ENCODE measurements around the gene FAM53A. TPM values are rescaled to one million over a fixed set of nuclear protein-coding genes. Genes with fewer than 3 reads are reported as not detected.

The FAM53A gene
- total and polyA plus RNA-seq, 2 of the 13 experiments (the other 11 are each of a cell fraction or from before 2014, with no cell fraction given), result 0.48 to 1.1 TPM

DNA sequence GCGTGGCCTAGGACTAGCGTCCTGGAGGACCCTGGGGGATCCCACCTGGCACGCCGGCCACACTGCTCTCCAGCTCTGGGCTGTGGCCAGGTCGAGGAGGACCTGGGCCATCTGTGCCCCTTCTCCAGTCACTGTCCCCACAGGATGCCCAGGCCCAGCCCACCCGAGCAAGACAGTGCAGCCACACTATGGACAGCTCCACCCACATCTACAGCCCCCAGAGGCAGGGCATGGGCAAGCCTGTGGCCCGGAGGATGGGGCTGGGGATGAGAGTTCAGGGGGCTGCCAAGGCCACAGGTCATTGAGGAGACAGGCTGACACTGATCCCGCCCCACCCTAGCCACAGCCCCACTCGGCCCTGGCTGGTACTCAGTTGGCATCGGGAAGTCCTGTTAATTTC is 30.3 kb downstream of the FAM53A start:
- FAIRE-seq, result no peak
- Histone ChIP-seq H3K27ac (ENCODE audit: extremely low read length, insufficient read depth, low read length) (no peak overlapping the region), H3K79me2 (ENCODE audit: insufficient read depth, low read length) (no peaks in the 10 kb centered on the region), H3K27me3 (ENCODE audit: control insufficient read depth in 1 of 2, insufficient read depth in 2 of 2, low read length in 2 of 2) (no peaks in the 10 kb centered on the region), H3K4me2 (ENCODE audit: low read depth, low read length) (no peak overlapping the region), H3K4me1 (ENCODE audit: insufficient read depth, low read length) (no peaks in the 10 kb centered on the region), H3K36me3 (replicated peaks in 1 of 2; ENCODE audit: control insufficient read depth in 1 of 2, insufficient read depth in 2 of 2, low read length in 2 of 2) (no peaks in the 10 kb centered on the region), H3K9me3 (ENCODE audit: low read length) (no peaks in the 10 kb centered on the region), H3K9ac (ENCODE audit: insufficient read depth, low read depth, low read length) (no peak overlapping the region), H3K4me3 (replicated peaks in 1 of 3; ENCODE audit: insufficient read depth in 1 of 3, low read depth in 2 of 3, low read length in 3 of 3) (no peak overlapping the region), H4K20me1 (ENCODE audit: insufficient read depth, low read length) (no peaks in the 10 kb centered on the region), H2AFZ (ENCODE audit: low read length) (no peak overlapping the region)
- POLR2A ChIA-PET, result no interaction called here
- CTCF ChIA-PET (ENCODE audit: low intra/inter-chr PET ratio, low total read pairs), result no interaction called here
- in situ Hi-C loops (cut with HindIII; ENCODE audit: extremely low pct_ligation_motif_present, low pct_unique_long_range_greater_than_20kb) (no loop called here), intact Hi-C loops (cut with micrococcal nuclease; ENCODE audit: unreplicated experiment) (no loop called here)
- DNase-seq (ENCODE audit: low spot score), result no peak
- BruUV-seq (replicated peaks), result no TSS peak
- WGBS (ENCODE audit: low lambda C conversion rate), result no CpG with 5 or more reads among the region's 10 CpGs
- no peak for ATAC-seq
- TF ChIP-seq ZFY (CRISPR knock-in tag; IDR thresholded peaks at IDR 0.05) (no peak), RAD21 (CRISPR knock-in tag; IDR thresholded peaks at IDR 0.05) (no peak), HOXA3 (CRISPR knock-in tag; IDR thresholded peaks at IDR 0.05) (no peak), MTA1 (CRISPR knock-in tag; IDR thresholded peaks at IDR 0.05; ENCODE audit: borderline replicate concordance) (no peak), SNRNP70 (IDR thresholded peaks at IDR 0.05; ENCODE audit: low read depth, low read length) (no peak), NONO (IDR thresholded peaks at IDR 0.05) (no peak), NONO (CRISPR knock-in tag; conservative IDR thresholded peaks at IDR 0.05) (no peak), KDM2A (CRISPR knock-in tag; IDR thresholded peaks at IDR 0.05; ENCODE audit: borderline replicate concordance, low read depth) (no peak), ZFAT (CRISPR knock-in tag; conservative IDR thresholded peaks at IDR 0.05) (no peak), HOXA5 (CRISPR knock-in tag; IDR thresholded peaks at IDR 0.05) (no peak), NR3C1 (CRISPR knock-in tag; IDR thresholded peaks at IDR 0.05) (no peak), TGIF2 (CRISPR knock-in tag; IDR thresholded peaks at IDR 0.05) (no peak), ZNF567 (CRISPR knock-in tag; IDR thresholded peaks at IDR 0.05; ENCODE audit: borderline replicate concordance) (no peak), CENPX (CRISPR knock-in tag; IDR thresholded peaks at IDR 0.05) (no peak), ZNF550 (CRISPR knock-in tag; IDR thresholded peaks at IDR 0.05; ENCODE audit: borderline replicate concordance) (no peak), ATAD3A (CRISPR knock-in tag; IDR thresholded peaks at IDR 0.05) (no peak)
- TF ChIP-seq, protein P1, sequence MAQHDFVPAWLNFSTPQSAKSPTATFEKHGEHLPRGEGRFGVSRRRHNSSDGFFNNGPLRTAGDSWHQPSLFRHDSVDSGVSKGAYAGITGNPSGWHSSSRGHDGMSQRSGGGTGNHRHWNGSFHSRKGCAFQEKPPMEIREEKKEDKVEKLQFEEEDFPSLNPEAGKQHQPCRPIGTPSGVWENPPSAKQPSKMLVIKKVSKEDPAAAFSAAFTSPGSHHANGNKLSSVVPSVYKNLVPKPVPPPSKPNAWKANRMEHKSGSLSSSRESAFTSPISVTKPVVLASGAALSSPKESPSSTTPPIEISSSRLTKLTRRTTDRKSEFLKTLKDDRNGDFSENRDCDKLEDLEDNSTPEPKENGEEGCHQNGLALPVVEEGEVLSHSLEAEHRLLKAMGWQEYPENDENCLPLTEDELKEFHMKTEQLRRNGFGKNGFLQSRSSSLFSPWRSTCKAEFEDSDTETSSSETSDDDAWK (CRISPR knock-in tag; IDR thresholded peaks at IDR 0.05), result no peak
- TF ChIP-seq, protein P2, sequence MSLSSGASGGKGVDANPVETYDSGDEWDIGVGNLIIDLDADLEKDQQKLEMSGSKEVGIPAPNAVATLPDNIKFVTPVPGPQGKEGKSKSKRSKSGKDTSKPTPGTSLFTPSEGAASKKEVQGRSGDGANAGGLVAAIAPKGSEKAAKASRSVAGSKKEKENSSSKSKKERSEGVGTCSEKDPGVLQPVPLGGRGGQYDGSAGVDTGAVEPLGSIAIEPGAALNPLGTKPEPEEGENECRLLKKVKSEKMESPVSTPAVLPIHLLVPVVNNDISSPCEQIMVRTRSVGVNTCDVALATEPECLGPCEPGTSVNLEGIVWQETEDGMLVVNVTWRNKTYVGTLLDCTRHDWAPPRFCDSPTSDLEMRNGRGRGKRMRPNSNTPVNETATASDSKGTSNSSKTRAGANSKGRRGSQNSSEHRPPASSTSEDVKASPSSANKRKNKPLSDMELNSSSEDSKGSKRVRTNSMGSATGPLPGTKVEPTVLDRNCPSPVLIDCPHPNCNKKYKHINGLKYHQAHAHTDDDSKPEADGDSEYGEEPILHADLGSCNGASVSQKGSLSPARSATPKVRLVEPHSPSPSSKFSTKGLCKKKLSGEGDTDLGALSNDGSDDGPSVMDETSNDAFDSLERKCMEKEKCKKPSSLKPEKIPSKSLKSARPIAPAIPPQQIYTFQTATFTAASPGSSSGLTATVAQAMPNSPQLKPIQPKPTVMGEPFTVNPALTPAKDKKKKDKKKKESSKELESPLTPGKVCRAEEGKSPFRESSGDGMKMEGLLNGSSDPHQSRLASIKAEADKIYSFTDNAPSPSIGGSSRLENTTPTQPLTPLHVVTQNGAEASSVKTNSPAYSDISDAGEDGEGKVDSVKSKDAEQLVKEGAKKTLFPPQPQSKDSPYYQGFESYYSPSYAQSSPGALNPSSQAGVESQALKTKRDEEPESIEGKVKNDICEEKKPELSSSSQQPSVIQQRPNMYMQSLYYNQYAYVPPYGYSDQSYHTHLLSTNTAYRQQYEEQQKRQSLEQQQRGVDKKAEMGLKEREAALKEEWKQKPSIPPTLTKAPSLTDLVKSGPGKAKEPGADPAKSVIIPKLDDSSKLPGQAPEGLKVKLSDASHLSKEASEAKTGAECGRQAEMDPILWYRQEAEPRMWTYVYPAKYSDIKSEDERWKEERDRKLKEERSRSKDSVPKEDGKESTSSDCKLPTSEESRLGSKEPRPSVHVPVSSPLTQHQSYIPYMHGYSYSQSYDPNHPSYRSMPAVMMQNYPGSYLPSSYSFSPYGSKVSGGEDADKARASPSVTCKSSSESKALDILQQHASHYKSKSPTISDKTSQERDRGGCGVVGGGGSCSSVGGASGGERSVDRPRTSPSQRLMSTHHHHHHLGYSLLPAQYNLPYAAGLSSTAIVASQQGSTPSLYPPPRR (CRISPR knock-in tag; IDR thresholded peaks at IDR 0.05; ENCODE audit: borderline replicate concordance), result no peak
- TF ChIP-seq, protein P3, sequence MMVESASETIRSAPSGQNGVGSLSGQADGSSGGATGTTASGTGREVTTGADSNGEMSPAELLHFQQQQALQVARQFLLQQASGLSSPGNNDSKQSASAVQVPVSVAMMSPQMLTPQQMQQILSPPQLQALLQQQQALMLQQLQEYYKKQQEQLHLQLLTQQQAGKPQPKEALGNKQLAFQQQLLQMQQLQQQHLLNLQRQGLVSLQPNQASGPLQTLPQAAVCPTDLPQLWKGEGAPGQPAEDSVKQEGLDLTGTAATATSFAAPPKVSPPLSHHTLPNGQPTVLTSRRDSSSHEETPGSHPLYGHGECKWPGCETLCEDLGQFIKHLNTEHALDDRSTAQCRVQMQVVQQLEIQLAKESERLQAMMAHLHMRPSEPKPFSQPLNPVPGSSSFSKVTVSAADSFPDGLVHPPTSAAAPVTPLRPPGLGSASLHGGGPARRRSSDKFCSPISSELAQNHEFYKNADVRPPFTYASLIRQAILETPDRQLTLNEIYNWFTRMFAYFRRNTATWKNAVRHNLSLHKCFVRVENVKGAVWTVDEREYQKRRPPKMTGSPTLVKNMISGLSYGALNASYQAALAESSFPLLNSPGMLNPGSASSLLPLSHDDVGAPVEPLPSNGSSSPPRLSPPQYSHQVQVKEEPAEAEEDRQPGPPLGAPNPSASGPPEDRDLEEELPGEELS (CRISPR knock-in tag; IDR thresholded peaks at IDR 0.05), result no peak

Measured in HepG2 (cell line).